Measurements from ENCODE around the gene ST13. TPM values are rescaled to one million over a fixed set of nuclear protein-coding genes. Genes with fewer than 3 reads are reported as not detected.

ST13 gene
- total RNA-seq: 100 to 1,000 TPM; 193 to 238 TPM

GRCh38 chr22:40856513-40857308, at the start of gene ST13, which contains the start of gene XPNPEP3:
TSS of gene ST13 (minus strand) at chr22:40856639. CDS start at chr22:40856540, 99 bp downstream.
TSS of gene XPNPEP3 (plus strand) at chr22:40857148. CDS start at chr22:40857182, 34 bp downstream.
- intact Hi-C loops (cut with DNase I): no loop called here

GRCh38 chr22:40904101-40904500, 47.7 kb upstream of the ST13 start:
- Histone ChIP-seq H3K4me1 (no peaks in the 10 kb centered on the region), H3K27me3 (no peaks in the 10 kb centered on the region), H3K36me3 (peaks cover 2% of the 10 kb centered on the region), H3K9ac (ENCODE audit: low read depth in 2 of 2, low read length in 2 of 2) (no peak overlapping the region), H3K27ac (no peak overlapping the region), H3K9me3 (no peaks in the 10 kb centered on the region), H3K4me3 (no peak overlapping the region)
- TF ChIP-seq CTCF (IDR thresholded peaks at IDR 0.05): no peak
- intact Hi-C loops (cut with DNase I): no loop called here
- DNase-seq: no peak

More at GRCh38 chr22:40856513-40857308, at the start of gene ST13, which contains the start of gene XPNPEP3:
- Histone ChIP-seq H3K9me3 (no peaks in the 10 kb centered on the region), H3K27me3 (no peaks in the 10 kb centered on the region), H3K4me1 (peaks cover 6% of the 10 kb centered on the region), H3K4me3 (peak within 1 kb of the TSS; percentile 85), H3K36me3 (no peaks in the 10 kb centered on the region), H3K9ac (ENCODE audit: low read depth in 2 of 2, low read length in 2 of 2) (peak within 1 kb of the TSS; percentile 84 to 100), H3K27ac (peak within 1 kb of the TSS; percentile 92)
- TF ChIP-seq CTCF (IDR thresholded peaks at IDR 0.05): no peak
- peak; percentile 99 for DNase-seq

- H3K4me3 ChIP-seq: no peak overlapping the region
- no peaks in the 10 kb centered on the region for H3K9me3 ChIP-seq
- DNase-seq: no peak
- no peaks in the 10 kb centered on the region for H3K27me3 ChIP-seq
- intact Hi-C loops (cut with DNase I): loop anchor here (10.0 kb wide), 2 partner anchors 214 to 464 kb away; no protein-coding TSS in a partner anchor
- H3K4me1 ChIP-seq: no peaks in the 10 kb centered on the region
- H3K27ac ChIP-seq: no peak overlapping the region
- TF ChIP-seq CTCF (IDR thresholded peaks at IDR 0.05): peak; percentile 27
- H3K36me3 ChIP-seq: no peaks in the 10 kb centered on the region
- no peak overlapping the region for H3K9ac ChIP-seq (ENCODE audit: low read depth in 2 of 2, low read length in 2 of 2)
These were observed 42.5 kb upstream of the ST13 start for GRCh38 chr22:40898850-40899357.

- intact Hi-C loops (cut with DNase I): loop anchor here (10.0 kb wide), 2 partner anchors 210 to 460 kb away; no protein-coding TSS in a partner anchor
These were observed 38.0 kb upstream of the ST13 start for GRCh38 chr22:40894417-40894816.

More at GRCh38 chr22:40894417-40894816, 38.0 kb upstream of the ST13 start:
- no peaks in the 10 kb centered on the region for H3K36me3 ChIP-seq
- no peaks in the 10 kb centered on the region for H3K27me3 ChIP-seq
- H3K4me1 ChIP-seq: no peaks in the 10 kb centered on the region
- no peak for TF ChIP-seq CTCF (IDR thresholded peaks at IDR 0.05)
- H3K27ac ChIP-seq: no peak overlapping the region
- no peak overlapping the region for H3K4me3 ChIP-seq
- DNase-seq: no peak
- no peaks in the 10 kb centered on the region for H3K9me3 ChIP-seq
- H3K9ac ChIP-seq (ENCODE audit: low read depth in 2 of 2, low read length in 2 of 2): no peak overlapping the region

All from colonic mucosa (tissue), 4 donors.